Thoracic aorta (tissue), 2 donors: Measurements from ENCODE around the gene MEF2B. TPM values are rescaled to one million over a fixed set of nuclear protein-coding genes. Genes with fewer than 3 reads are reported as not detected.

Experiments used
- ATAC-seq: fragments of 150-250 bp; one replicate; pipeline ENCODE4 v1.8.0; 2017; ENCODE audit warnings: low read depth; ENCODE audit not compliant: insufficient number of reproducible peaks, low FRiP score
- DNase-seq: peaks from one replicate; pipeline ENCODE4 v3.0.0-alpha.2; 2020; ENCODE audit warnings: low spot score
- H3K27ac ChIP-seq, 2 donors: fragments of 200-600 bp; sonication (generic); 1 replicate in 1 of 2; 2 replicates in 1 of 2; pipeline ENCODE4 v1.5.1; 2016; ENCODE audit warnings: mild to moderate bottlenecking in 2 of 2, moderate library complexity in 2 of 2
- H3K27me3 ChIP-seq: fragments of 200-600 bp; sonication (generic); replicated peaks from 2 replicates; pipeline ENCODE4 v1.6.0; 2016; ENCODE audit warnings: mild to moderate bottlenecking; ENCODE audit not compliant: insufficient read depth
- H3K36me3 ChIP-seq: fragments of 200-600 bp; sonication (generic); one replicate; pipeline ENCODE4 v1.5.1; 2016
- H3K4me1 ChIP-seq, 2 donors: fragments of 200-600 bp; sonication (generic); 1 replicate in 1 of 2; 2 replicates in 1 of 2; pipeline versions ENCODE4 v1.5.1 to v1.6.0; 2016; ENCODE audit warnings: low read depth in 2 of 2, mild to moderate bottlenecking in 1 of 2; ENCODE audit not compliant: control insufficient read depth in 1 of 2
- H3K4me3 ChIP-seq: fragments of 200-600 bp; sonication (generic); 2 replicates; pipeline ENCODE4 v1.5.1; 2016; ENCODE audit warnings: mild to moderate bottlenecking
- H3K9me3 ChIP-seq: fragments of 200-600 bp; sonication (generic); 2 replicates; pipeline ENCODE4 v1.5.1; 2016
- CTCF ChIP-seq: fragments of 200-600 bp; sonication (generic); IDR thresholded peaks from one replicate; pipeline ENCODE4 v1.5.1; 2019; ENCODE audit warnings: antibody characterized with exemption
- total RNA-seq, 2 donors: library from RNA; depleted of rRNA; stranded (reverse); fragments of >200 nt; gene quantifications; one replicate each; pipeline versions ENCODE4 v1.1.0 to v1.2.3, GENCODE V29; 2016

The MEF2B gene
- total RNA-seq, 2 donors from 2014 or later, result 1.5 to 2.0 TPM

GRCh38 chr19:19101540-19101939, 68.5 kb downstream of the MEF2B start:
- no peak for TF ChIP-seq CTCF
- no peak for ATAC-seq
- Histone ChIP-seq H3K27ac (no peak overlapping the region), H3K4me1 (no peaks in the 10 kb centered on the region), H3K27me3 (no peaks in the 10 kb centered on the region), H3K4me3 (no peak overlapping the region), H3K36me3 (peaks cover 9% of the 10 kb centered on the region), H3K9me3 (no peaks in the 10 kb centered on the region)
- no peak for DNase-seq

GRCh38 chr19:19098703-19099632, 71.1 kb downstream of the MEF2B start:
- Histone ChIP-seq H3K27me3 (no peaks in the 10 kb centered on the region), H3K4me1 (no peaks in the 10 kb centered on the region), H3K9me3 (no peaks in the 10 kb centered on the region), H3K36me3 (peaks cover 9% of the 10 kb centered on the region), H3K4me3 (no peak overlapping the region), H3K27ac (no peak overlapping the region)
- TF ChIP-seq CTCF, result no peak
- ATAC-seq (no peak), DNase-seq (no peak)

GRCh38 chr19:19098084-19098702, 71.9 kb downstream of the MEF2B start:
- no peak for TF ChIP-seq CTCF
- Histone ChIP-seq H3K27ac (no peak overlapping the region), H3K36me3 (peaks cover 9% of the 10 kb centered on the region), H3K4me1 (no peaks in the 10 kb centered on the region), H3K27me3 (no peaks in the 10 kb centered on the region), H3K9me3 (no peaks in the 10 kb centered on the region), H3K4me3 (no peak overlapping the region)
- no peak for DNase-seq
- ATAC-seq, result no peak

- H3K27me3 ChIP-seq, result no peaks in the 10 kb centered on the region
- ATAC-seq, result no peak
- H3K4me3 ChIP-seq, result no peak overlapping the region
Measured at GRCh38 chr19:19096641-19097627, 73.1 kb downstream of the MEF2B start.

More at GRCh38 chr19:19096641-19097627, 73.1 kb downstream of the MEF2B start:
- Histone ChIP-seq H3K9me3 (no peaks in the 10 kb centered on the region), H3K27ac (no peak overlapping the region), H3K4me1 (no peaks in the 10 kb centered on the region), H3K36me3 (peaks cover 9% of the 10 kb centered on the region)
- DNase-seq, result no peak
- TF ChIP-seq CTCF, result no peak
